ENCODE results near the gene ARHGAP15. TPM values are rescaled to one million over a fixed set of nuclear protein-coding genes. Genes with fewer than 3 reads are reported as not detected.

Gene ARHGAP15
- total RNA-seq, 1 experiment from 2014 or later = 0.26 TPM

DNA sequence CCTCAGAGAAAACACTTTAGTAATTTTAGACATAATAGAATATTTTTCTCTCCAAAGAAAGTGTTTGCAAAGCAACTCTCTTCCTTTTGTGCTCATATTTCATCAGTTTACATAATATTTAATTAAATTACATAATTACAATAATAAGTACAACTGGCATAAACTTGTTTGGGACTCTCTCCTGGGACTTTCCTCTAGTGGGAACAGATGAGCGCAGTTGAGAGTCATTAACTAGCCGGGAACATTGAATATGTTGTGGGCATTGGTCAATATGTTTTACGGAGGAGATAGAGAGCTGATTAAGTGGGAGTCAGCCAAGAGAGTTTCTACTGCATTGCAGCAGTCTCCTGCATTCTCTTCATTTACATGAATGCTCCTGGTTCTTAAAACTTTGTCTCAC, 607.7 kb downstream of the ARHGAP15 start:
- Histone ChIP-seq H3K27me3 (no peaks in the 10 kb centered on the region), H3K9me3 (replicated peaks) (no peaks in the 10 kb centered on the region), H3K4me1 (no peaks in the 10 kb centered on the region), H3K36me3 (no peaks in the 10 kb centered on the region), H3K4me3 (no peak overlapping the region), H3K27ac (no peak overlapping the region)
- no peak for DNase-seq

- no peaks in the 10 kb centered on the region for H3K36me3 ChIP-seq
- H3K27me3 ChIP-seq = no peaks in the 10 kb centered on the region
- H3K9me3 ChIP-seq (replicated peaks) = no peaks in the 10 kb centered on the region
- no peak overlapping the region for H3K4me3 ChIP-seq
- H3K4me1 ChIP-seq = no peaks in the 10 kb centered on the region; the same call in 1 of the 2 replicates
- DNase-seq = no peak
- no peak overlapping the region for H3K27ac ChIP-seq
These were observed 611.2 kb downstream of the ARHGAP15 start for GRCh38 chr2:143740431-143740830.

DNA sequence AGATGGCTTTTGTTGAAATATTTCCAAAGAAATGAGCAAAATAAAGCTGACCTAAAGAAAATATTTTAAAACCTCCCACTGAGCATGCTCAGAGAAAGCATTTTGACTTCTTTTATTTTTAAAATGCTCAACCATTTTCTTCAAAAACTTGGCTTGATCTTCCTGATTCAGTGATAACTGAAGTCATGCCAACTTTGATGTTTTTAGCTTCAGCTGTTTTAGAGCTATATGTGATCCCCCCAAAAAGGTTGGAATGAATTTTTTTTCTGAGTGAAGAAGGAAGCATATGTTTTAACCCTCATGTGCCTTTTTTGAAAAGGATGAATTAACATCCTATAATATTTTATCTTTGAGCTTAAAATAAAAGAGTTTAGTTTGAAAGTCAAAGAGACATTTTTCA, 612.0 kb downstream of the ARHGAP15 start:
- Histone ChIP-seq H3K9me3 (replicated peaks) (no peaks in the 10 kb centered on the region), H3K36me3 (no peaks in the 10 kb centered on the region), H3K4me3 (no peak overlapping the region), H3K4me1 (no peaks in the 10 kb centered on the region; the same call in 1 of the 2 replicates), H3K27ac (no peak overlapping the region), H3K27me3 (no peaks in the 10 kb centered on the region)
- no peak for DNase-seq

GRCh38 chr2:143742581-143742980, 613.4 kb downstream of the ARHGAP15 start:
- Histone ChIP-seq H3K9me3 (replicated peaks) (no peaks in the 10 kb centered on the region), H3K27me3 (no peaks in the 10 kb centered on the region), H3K36me3 (no peaks in the 10 kb centered on the region), H3K4me3 (no peak overlapping the region), H3K4me1 (no peaks in the 10 kb centered on the region; the same call in 1 of the 2 replicates), H3K27ac (no peak overlapping the region)
- peak in 1 of 2 experiments; percentile 30 for DNase-seq

DNA sequence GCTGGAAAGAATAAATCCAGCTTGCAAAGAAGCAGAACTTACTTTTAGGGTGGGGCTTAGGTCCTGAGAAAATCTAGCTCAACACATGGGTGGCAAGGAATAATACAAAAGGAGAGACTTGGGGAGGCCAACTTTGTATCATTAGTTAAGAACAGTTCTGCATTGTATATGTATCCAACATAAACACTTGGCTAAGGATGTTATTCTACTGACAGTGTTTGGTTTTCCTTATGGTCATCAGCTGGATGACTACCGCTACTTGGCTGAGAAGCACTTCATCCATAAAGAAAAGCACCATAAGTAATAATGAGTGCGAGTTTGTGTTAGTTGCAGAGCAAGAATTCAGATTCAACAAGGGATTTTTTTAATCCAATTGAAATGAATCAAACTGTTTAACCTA, 614.9 kb downstream of the ARHGAP15 start:
- H3K4me1 ChIP-seq = no peaks in the 10 kb centered on the region; the same call in 1 of the 2 replicates
- no peak for DNase-seq

DNA sequence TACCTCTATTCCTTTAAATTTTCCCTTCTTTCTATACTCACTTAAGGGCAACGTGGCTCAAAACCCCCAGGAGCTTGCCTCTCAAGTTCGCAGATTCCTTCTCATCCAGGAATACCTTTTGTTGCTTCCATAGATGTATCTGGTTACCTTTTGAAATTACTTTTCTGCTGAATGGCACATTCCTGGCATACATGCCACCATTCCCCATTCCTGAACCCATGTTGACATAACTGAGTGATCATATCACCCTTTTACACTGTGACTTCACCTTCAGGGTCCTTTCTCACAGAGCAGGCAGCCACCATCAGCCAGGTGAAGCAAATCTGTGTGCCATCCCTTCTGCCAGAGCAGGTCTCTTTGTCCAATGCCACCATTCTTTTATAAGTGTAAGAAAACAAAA, 615.8 kb downstream of the ARHGAP15 start:
- no peak for DNase-seq
- Histone ChIP-seq H3K27me3 (no peaks in the 10 kb centered on the region), H3K27ac (no peak overlapping the region), H3K4me1 (no peaks in the 10 kb centered on the region; the same call in 1 of the 2 replicates), H3K4me3 (no peak overlapping the region), H3K9me3 (replicated peaks) (no peaks in the 10 kb centered on the region), H3K36me3 (no peaks in the 10 kb centered on the region)

More for the DNA sequence above, 614.9 kb downstream of the ARHGAP15 start:
- Histone ChIP-seq H3K27me3 (no peaks in the 10 kb centered on the region), H3K9me3 (replicated peaks) (no peaks in the 10 kb centered on the region), H3K4me3 (no peak overlapping the region), H3K27ac (no peak overlapping the region), H3K36me3 (no peaks in the 10 kb centered on the region)

DNA sequence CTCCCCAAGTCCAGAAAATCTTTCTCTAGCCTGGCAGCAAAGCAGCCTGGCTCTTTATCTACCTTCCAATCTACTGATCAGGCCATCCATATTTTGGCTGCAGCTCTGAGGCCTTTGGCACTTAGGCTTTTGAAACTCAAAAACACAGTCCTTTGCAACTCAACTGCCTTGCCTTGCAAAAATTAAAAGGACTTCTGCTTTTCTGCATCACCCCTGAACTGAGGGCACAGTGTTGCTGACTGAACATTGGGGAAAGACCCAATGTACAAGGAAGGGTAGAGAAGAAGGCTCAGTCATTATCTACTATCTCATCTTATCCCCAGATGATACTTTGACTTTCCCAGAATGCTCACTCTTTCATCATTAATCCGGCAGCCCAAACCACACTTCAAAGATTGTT, 625.5 kb downstream of the ARHGAP15 start:
- no peak for DNase-seq
- Histone ChIP-seq H3K27ac (no peak overlapping the region), H3K27me3 (no peaks in the 10 kb centered on the region)

GRCh38 chr2:143758629-143759330, 629.6 kb downstream of the ARHGAP15 start:
- Histone ChIP-seq H3K4me3 (no peak overlapping the region), H3K27me3 (no peaks in the 10 kb centered on the region), H3K36me3 (no peaks in the 10 kb centered on the region), H3K9me3 (replicated peaks) (no peaks in the 10 kb centered on the region), H3K4me1 (peaks cover 16% of the 10 kb centered on the region), H3K27ac (no peak overlapping the region; the same call in 1 of the 2 replicates)
- DNase-seq = peak; percentile 73 to 87

More for the DNA sequence above, 625.5 kb downstream of the ARHGAP15 start:
- Histone ChIP-seq H3K9me3 (replicated peaks) (no peaks in the 10 kb centered on the region), H3K36me3 (no peaks in the 10 kb centered on the region), H3K4me3 (no peak overlapping the region), H3K4me1 (peaks cover 11% of the 10 kb centered on the region)

- Histone ChIP-seq H3K27me3 (no peaks in the 10 kb centered on the region), H3K4me3 (no peak overlapping the region), H3K36me3 (no peaks in the 10 kb centered on the region), H3K4me1 (peaks cover 16% of the 10 kb centered on the region), H3K9me3 (replicated peaks) (no peaks in the 10 kb centered on the region), H3K27ac (no peak overlapping the region)
- DNase-seq = peak in 1 of 2 experiments; percentile 35
These were observed 630.2 kb downstream of the ARHGAP15 start for GRCh38 chr2:143759455-143759854.

DNA sequence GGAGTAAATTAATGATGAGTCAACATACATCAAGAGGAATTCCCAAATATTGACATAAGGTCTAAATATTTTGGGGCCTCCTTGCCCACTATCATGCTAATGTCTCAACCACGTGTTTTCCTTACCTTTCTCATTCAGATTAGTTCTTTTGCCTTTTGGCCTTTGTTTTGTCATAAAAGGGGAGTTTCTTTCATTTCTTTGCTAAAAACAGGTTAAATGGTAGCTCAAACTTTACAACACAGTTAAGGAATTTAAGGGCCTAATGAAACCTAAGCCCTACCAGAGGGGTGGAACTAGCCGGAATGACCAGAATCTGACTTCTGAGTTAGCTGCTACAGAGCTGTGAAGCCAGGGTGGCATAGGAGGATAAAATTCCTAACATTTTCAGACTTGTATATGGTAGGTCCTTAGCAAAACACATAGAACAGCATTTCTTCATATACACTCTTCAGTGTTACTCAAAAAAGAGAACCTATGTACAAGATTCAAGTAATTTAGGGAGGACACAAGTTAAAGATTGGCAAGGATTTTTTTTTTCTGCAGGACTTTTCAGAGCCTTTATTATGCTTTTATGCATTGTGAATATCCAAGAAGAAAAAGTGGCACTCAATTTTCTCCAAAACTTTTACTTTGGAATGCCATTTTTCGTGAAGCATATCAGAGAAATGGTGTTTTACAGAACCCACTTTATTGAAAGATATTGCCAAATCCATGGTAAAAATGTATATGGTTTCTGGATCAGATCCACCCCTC, 633.1 kb downstream of the ARHGAP15 start:
- no peaks in the 10 kb centered on the region for H3K27me3 ChIP-seq
- H3K4me1 ChIP-seq = peaks cover 16% of the 10 kb centered on the region
- peak in 1 of 2 experiments; percentile 9 for DNase-seq
- no peak overlapping the region for H3K4me3 ChIP-seq
- H3K36me3 ChIP-seq = no peaks in the 10 kb centered on the region
- H3K9me3 ChIP-seq (replicated peaks) = no peaks in the 10 kb centered on the region
- H3K27ac ChIP-seq = no peak overlapping the region

DNA sequence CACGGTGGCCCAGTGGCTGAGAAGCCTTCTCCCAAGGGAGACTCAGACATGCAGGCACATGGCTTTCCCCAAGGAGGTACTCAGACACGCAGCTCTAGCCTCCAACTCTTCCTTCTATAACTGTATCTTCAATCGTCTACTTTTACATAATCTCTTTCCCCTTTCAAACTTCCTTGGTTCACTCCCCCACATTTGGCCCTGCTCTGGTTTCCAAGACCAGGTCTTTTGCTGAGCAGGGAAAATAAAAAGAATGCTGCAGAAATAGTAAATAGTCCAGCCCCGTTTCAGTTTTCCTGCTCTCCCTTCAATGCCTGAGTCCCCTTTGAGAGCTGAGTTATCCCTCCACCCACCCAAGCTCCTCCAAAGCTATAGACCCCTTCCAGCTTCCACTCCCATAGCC, 635.0 kb downstream of the ARHGAP15 start:
- no peak overlapping the region for H3K27ac ChIP-seq

DNA sequence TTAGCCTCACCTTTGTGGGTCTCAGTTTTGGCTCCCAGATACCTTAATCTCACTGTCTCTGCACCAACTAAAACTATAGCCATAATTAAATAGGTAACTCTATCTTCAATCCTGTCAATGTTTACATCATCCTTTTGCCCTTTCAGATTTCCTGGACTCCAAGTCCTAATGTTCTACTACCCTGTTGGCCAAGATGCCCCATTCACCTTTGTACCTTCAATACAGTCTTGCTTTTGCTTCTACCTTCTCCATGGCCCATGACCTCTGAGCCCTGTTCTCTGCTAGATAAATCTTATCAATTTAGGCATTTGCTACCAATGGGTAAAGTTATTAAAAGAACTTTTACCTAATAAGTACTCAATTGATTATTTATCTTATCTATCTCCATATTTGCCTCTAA, 635.5 kb downstream of the ARHGAP15 start:
- H3K9me3 ChIP-seq (replicated peaks) = no peaks in the 10 kb centered on the region

More for the DNA sequence above, 635.0 kb downstream of the ARHGAP15 start:
- no peak for DNase-seq
- Histone ChIP-seq H3K27me3 (no peaks in the 10 kb centered on the region), H3K4me3 (no peak overlapping the region), H3K9me3 (replicated peaks) (no peaks in the 10 kb centered on the region), H3K36me3 (no peaks in the 10 kb centered on the region), H3K4me1 (peaks cover 5% of the 10 kb centered on the region)

GRCh38 chr2:143768991-143769390, 639.8 kb downstream of the ARHGAP15 start:
- Histone ChIP-seq H3K4me3 (no peak overlapping the region), H3K27me3 (no peaks in the 10 kb centered on the region), H3K36me3 (no peaks in the 10 kb centered on the region), H3K9me3 (replicated peaks) (no peaks in the 10 kb centered on the region), H3K4me1 (no peaks in the 10 kb centered on the region), H3K27ac (no peak overlapping the region)
- DNase-seq = no peak

More for the DNA sequence above, 635.5 kb downstream of the ARHGAP15 start:
- Histone ChIP-seq H3K4me1 (peaks cover 5% of the 10 kb centered on the region), H3K27ac (no peak overlapping the region), H3K27me3 (no peaks in the 10 kb centered on the region), H3K36me3 (no peaks in the 10 kb centered on the region), H3K4me3 (no peak overlapping the region)
- DNase-seq = no peak

DNA sequence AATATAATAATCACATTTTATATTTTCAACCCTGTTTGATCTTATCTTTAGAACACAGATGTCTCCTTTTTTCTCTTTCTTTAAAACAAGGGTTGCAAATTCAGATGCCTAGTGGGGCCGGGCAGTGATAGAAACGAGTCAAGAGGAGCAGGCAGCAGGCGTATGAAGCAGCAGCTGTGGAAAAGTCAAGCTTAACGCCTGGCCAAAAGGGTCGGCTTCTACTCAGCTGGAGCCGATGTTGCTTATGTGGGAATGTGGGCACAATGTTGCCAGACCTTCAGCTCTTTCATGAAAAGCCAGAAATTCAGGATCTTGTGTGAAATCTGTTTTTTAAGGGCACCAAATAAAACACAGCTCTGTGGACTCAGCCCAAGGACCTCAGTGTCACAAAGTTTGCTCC, 642.7 kb downstream of the ARHGAP15 start:
- H3K36me3 ChIP-seq = no peaks in the 10 kb centered on the region
- H3K27ac ChIP-seq = no peak overlapping the region
- no peaks in the 10 kb centered on the region for H3K9me3 ChIP-seq (replicated peaks)
- no peaks in the 10 kb centered on the region for H3K27me3 ChIP-seq
- H3K4me1 ChIP-seq = no peaks in the 10 kb centered on the region
- no peak overlapping the region for H3K4me3 ChIP-seq
- DNase-seq = no peak

- Histone ChIP-seq H3K4me3 (no peak overlapping the region), H3K27ac (no peak overlapping the region), H3K4me1 (no peaks in the 10 kb centered on the region), H3K27me3 (no peaks in the 10 kb centered on the region), H3K9me3 (replicated peaks) (no peaks in the 10 kb centered on the region), H3K36me3 (no peaks in the 10 kb centered on the region)
- DNase-seq = no peak
These were observed 647.5 kb downstream of the ARHGAP15 start for GRCh38 chr2:143776526-143777297.
